Keratinocyte (primary cell): ENCODE results near the gene SRPK2. TPM values are rescaled to one million over a fixed set of nuclear protein-coding genes. Genes with fewer than 3 reads are reported as not detected.
"Not testable (repeated sequence)": the region's sequence is repeated elsewhere in the genome, so short reads cannot be mapped to it uniquely, and the experiment has no call there.

Experiments used
- DNase-seq: peaks from one replicate; pipeline ENCODE4 v3.0.0-alpha.2; 2011; ENCODE audit warnings: low read depth, missing footprints, low spot score
- FAIRE-seq: peaks from 2 replicates; lab custom pipeline; 2011; peaks lifted over from hg19 to GRCh38; lab: Jason Lieb, UNC
- H2AFZ ChIP-seq: 2 replicates; pipeline ENCODE4 v1.6.0; 2012; ENCODE audit warnings: low read length, control low read depth, inconsistent platforms; ENCODE audit not compliant: control insufficient read depth
- H3K27ac ChIP-seq: 2 replicates; pipeline ENCODE4 v1.5.1; 2011; ENCODE audit warnings: low read length; ENCODE audit not compliant: control insufficient read depth, insufficient read depth
- H3K27me3 ChIP-seq: 3 replicates; pipeline ENCODE4 v1.6.0; 2011; ENCODE audit warnings: low read length; ENCODE audit not compliant: control insufficient read depth, insufficient read depth; ENCODE audit errors: extremely low read depth
- H3K36me3 ChIP-seq, 2 experiments: 2 replicates in 1 of 2; 3 replicates in 1 of 2; pipeline ENCODE4 v1.5.1; 2011; ENCODE audit warnings: low read length in 2 of 2, mild to moderate bottlenecking in 1 of 2; ENCODE audit not compliant: control insufficient read depth in 2 of 2, insufficient read depth in 2 of 2; ENCODE audit errors: extremely low read depth in 1 of 2
- H3K4me1 ChIP-seq: 3 replicates; pipeline ENCODE4 v1.5.1; 2011; ENCODE audit warnings: low read length; ENCODE audit not compliant: control insufficient read depth, insufficient read depth; ENCODE audit errors: extremely low read depth
- H3K4me2 ChIP-seq: 3 replicates; pipeline ENCODE4 v1.6.0; 2011; ENCODE audit warnings: low read depth, low read length; ENCODE audit not compliant: control insufficient read depth, insufficient read depth; ENCODE audit errors: extremely low read depth
- H3K4me3 ChIP-seq, 3 experiments: fragments of 200-600 bp in 1 of 3; sonication (generic) in 1 of 3; 2 replicates in 2 of 3; 3 replicates in 1 of 3; pipeline ENCODE4 v1.5.1; 2011 to 2016; ENCODE audit warnings: low read length in 3 of 3, mild to moderate bottlenecking in 3 of 3, control low read depth in 2 of 3, inconsistent platforms in 1 of 3, low read depth in 1 of 3, mixed read lengths in 1 of 3, mixed run types in 1 of 3, moderate library complexity in 1 of 3; ENCODE audit not compliant: control insufficient read depth in 2 of 3, insufficient read depth in 2 of 3; ENCODE audit errors: extremely low read depth in 1 of 3
- H3K79me2 ChIP-seq: 2 replicates; pipeline ENCODE4 v1.6.0; 2012; ENCODE audit warnings: low read length; ENCODE audit not compliant: control insufficient read depth, insufficient read depth
- H3K9ac ChIP-seq: 3 replicates; pipeline ENCODE4 v1.6.0; 2011; ENCODE audit warnings: low read length; ENCODE audit not compliant: control insufficient read depth, insufficient read depth; ENCODE audit errors: extremely low read depth
- H3K9me1 ChIP-seq: 3 replicates; pipeline ENCODE4 v1.6.0; 2011; ENCODE audit warnings: low read length; ENCODE audit not compliant: control insufficient read depth, insufficient read depth; ENCODE audit errors: extremely low read depth
- H3K9me3 ChIP-seq: 2 replicates; pipeline ENCODE4 v1.5.1; 2012; ENCODE audit warnings: low read depth, low read length; ENCODE audit not compliant: control insufficient read depth
- H4K20me1 ChIP-seq: 3 replicates; pipeline ENCODE4 v1.6.0; 2011; ENCODE audit warnings: low read length; ENCODE audit not compliant: control insufficient read depth, insufficient read depth; ENCODE audit errors: extremely low read depth
- CTCF ChIP-seq, 3 experiments: IDR thresholded peaks in 1 of 3; conservative IDR thresholded peaks in 1 of 3; optimal IDR thresholded peaks in 1 of 3; 2 replicates in 2 of 3; 3 replicates in 1 of 3; pipeline versions ENCODE3 to v1.5.1; 2011; ENCODE audit warnings: low read length in 3 of 3, mild to moderate bottlenecking in 3 of 3, moderate library complexity in 2 of 3, control low read depth in 1 of 3, inconsistent platforms in 1 of 3; ENCODE audit not compliant: insufficient read depth in 2 of 3; ENCODE audit errors: extremely low read depth in 1 of 3
- EZH2 ChIP-seq: IDR thresholded peaks from one replicate; pipeline ENCODE4 v1.6.1; 2012; ENCODE audit warnings: inconsistent platforms, mild to moderate bottlenecking, low read length, moderate library complexity
- dilution Hi-C: fragments of 300-500 bp; cut with MboI; formaldehyde crosslinking; loops from one replicate; pipeline ENCODE4 v1.7.0; 2020; ENCODE audit warnings: low sequenced_read_pairs; ENCODE audit not compliant: extremely low pct_ligation_motif_present
- polyA minus RNA-seq, 3 experiments: library from RNA; depleted of rRNA, polyadenylated mRNA; stranded (reverse); fragments of >200 nt; gene quantifications; 1 replicate in 1 of 3; 2 replicates in 1 of 3; 3 replicates in 1 of 3; pipeline ENCODE4 v1.2.3, GENCODE V29; 2011
- polyA plus RNA-seq, 5 experiments: library from polyadenylated mRNA; depleted of rRNA in 3 of 5; stranded (reverse) in 3 of 5; stranded (forward) in 1 of 5; unstranded in 1 of 5; fragments of >200 nt; gene quantifications; 1 replicate in 1 of 5; 2 replicates in 3 of 5; 3 replicates in 1 of 5; pipeline versions ENCODE4 v1.2.1 to v1.2.3, GENCODE V29; 2011 to 2012; ENCODE audit warnings: missing spikeins in 2 of 5, low read depth in 1 of 5, low replicate concordance in 1 of 5

SRPK2 gene
- polyA plus RNA-seq: 26.6 to 40.2 TPM (median 32.7 TPM) in 3 replicates
- polyA plus RNA-seq (2011; ENCODE audit: low read depth): 72.0 TPM
- 27.9 and 36.1 TPM in 2 replicates for polyA plus RNA-seq (2011; cell fraction: cytosol; rRNA removed)
- polyA plus RNA-seq (2011; cell fraction: nucleus; rRNA removed): 45.9 and 47.2 TPM in 2 replicates
- polyA plus RNA-seq (2012; ENCODE audit: low replicate concordance): 37.8 and 50.5 TPM in 2 replicates
- 22.2 to 50.0 TPM (median 27.8 TPM) in 3 replicates for polyA minus RNA-seq
- 22.3 TPM for polyA minus RNA-seq (2011; cell fraction: cytosol; rRNA and poly(A)+ RNA removed)
- polyA minus RNA-seq (2011; cell fraction: nucleus; rRNA and poly(A)+ RNA removed): 45.9 and 90.8 TPM in 2 replicates

DNA sequence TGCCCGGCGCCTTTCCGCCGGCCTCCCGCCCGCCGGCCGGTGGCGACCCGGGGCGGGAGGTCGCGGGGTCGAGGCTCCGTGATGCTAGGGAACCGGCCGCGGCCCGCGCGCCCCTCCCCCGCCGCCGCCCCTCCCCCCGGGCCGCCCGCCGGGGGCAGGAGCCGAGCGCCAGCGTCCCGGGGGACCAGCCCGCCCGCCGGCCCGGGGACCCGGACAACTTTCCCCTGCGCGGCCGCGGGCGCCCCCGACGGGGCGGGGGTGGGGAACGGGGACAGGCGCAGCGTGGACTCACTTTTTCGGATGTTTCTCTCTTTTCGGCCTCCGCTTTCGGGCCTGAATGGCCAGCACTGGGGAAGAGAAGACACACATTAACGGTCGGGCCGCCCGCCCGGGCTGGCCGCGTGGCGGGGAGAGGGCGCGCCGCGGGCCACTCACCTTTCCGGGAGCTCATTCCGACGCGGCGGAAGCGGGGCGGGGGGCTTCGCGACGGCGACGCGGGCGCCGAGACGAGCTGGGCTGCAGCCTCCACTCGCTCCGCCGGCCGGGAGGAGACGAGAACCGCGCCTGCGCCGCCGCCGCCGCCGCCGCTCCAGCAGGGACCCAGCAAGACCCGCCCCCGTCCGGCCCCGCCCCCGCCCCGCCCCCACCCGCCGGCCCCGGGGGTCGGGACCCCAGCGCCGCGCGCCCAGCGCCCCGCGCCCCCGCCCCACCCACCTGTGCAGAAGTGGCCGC is at the start of gene SRPK2:
SRPK2 (minus strand) TSS at position 566 of the 732 bp plus-strand sequence.
- Histone ChIP-seq H3K9ac (peak within 1 kb of the TSS; percentile 82), H3K27ac (peak within 1 kb of the TSS; percentile 60)

GRCh38 chr7:105438254-105438653 is 49.5 kb upstream of the SRPK2 start:
- Histone ChIP-seq H3K9me1 (no peaks in the 10 kb centered on the region), H2AFZ (peak overlapping the region; percentile 91), H3K4me2 (peak overlapping the region; percentile 85), H3K27ac (peak overlapping the region; percentile 97), H3K9me3 (no peaks in the 10 kb centered on the region), H3K4me1 (peaks cover 22% of the 10 kb centered on the region), H3K27me3 (no peaks in the 10 kb centered on the region), H3K9ac (peak overlapping the region; percentile 76), H3K36me3 (no peaks in the 10 kb centered on the region), H3K4me3 (peak overlapping the region in 1 of 3 experiments; percentile 15), H3K79me2 (no peaks in the 10 kb centered on the region), H4K20me1 (no peaks in the 10 kb centered on the region)
- DNase-seq (no peak), FAIRE-seq (no peak)
- TF ChIP-seq EZH2 (no peak), CTCF (optimal IDR thresholded peaks at IDR 0.05 in 1 of 3, IDR thresholded peaks at IDR 0.05 in 1 of 3, conservative IDR thresholded peaks at IDR 0.05 in 1 of 3; ENCODE audit: extremely low read depth in 1 of 3, insufficient read depth in 2 of 3, low read length in 3 of 3) (no peak)
- dilution Hi-C loops: no loop called here

More for the DNA sequence above, at the start of gene SRPK2:
- peaks cover 0 to 2% of the 10 kb centered on the region in 2 experiments for H3K36me3 ChIP-seq
- H3K4me3 ChIP-seq: peak within 1 kb of the TSS; percentile 78 to 88 (median 80)
- peak within 1 kb of the TSS; percentile 89 for H3K4me2 ChIP-seq
- peaks cover 40% of the 10 kb centered on the region for H3K79me2 ChIP-seq
- peaks cover 4% of the 10 kb centered on the region for H4K20me1 ChIP-seq
- no peaks in the 10 kb centered on the region for H3K27me3 ChIP-seq
- FAIRE-seq (no peak), DNase-seq (no peak)
- no peaks in the 10 kb centered on the region for H3K9me1 ChIP-seq
- no peak for TF ChIP-seq EZH2
- TF ChIP-seq CTCF (optimal IDR thresholded peaks at IDR 0.05 in 1 of 3, IDR thresholded peaks at IDR 0.05 in 1 of 3, conservative IDR thresholded peaks at IDR 0.05 in 1 of 3; ENCODE audit: extremely low read depth in 1 of 3, insufficient read depth in 2 of 3, low read length in 3 of 3): no peak
- no peaks in the 10 kb centered on the region for H3K9me3 ChIP-seq
- dilution Hi-C loops: no loop called here
- peak within 1 kb of the TSS; percentile 70 for H2AFZ ChIP-seq
- H3K4me1 ChIP-seq: peaks cover 7% of the 10 kb centered on the region

DNA sequence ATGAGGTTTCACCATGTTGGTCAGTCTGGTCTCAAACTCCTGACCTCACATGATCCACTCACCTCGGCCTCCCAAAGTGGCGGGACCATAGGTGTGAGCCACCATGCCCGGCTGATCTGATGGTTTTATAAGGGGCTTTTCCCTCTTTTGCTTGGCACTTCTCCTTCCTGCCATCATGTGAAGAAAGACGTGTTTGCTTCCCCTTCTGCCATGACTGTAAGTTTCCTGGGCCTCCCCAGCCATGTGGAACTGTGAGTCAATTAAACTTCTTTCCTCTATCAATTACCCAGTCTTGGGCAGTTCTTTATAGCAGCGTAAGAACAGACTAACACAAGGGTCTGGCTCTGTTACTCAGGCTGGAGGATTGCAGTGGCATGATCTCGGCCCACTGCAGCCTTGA is 48.6 kb upstream of the SRPK2 start:
- FAIRE-seq, H3K27ac ChIP-seq, H3K79me2 ChIP-seq, DNase-seq, H3K9me1 ChIP-seq, H3K4me2 ChIP-seq, H3K36me3 ChIP-seq, H3K9ac ChIP-seq, dilution Hi-C loops, H3K4me3 ChIP-seq, H3K27me3 ChIP-seq, H3K9me3 ChIP-seq, H4K20me1 ChIP-seq, H2AFZ ChIP-seq: not testable (repeated sequence)
- H3K4me1 ChIP-seq: peaks cover 22% of the 10 kb centered on the region
